Measurements from ENCODE around the gene SLC17A9. TPM values are rescaled to one million over a fixed set of nuclear protein-coding genes. Genes with fewer than 3 reads are reported as not detected.

Gene SLC17A9
- polyA plus RNA-seq, 3 donors, result 0.81 to 31.3 (median 0.82) TPM

DNA sequence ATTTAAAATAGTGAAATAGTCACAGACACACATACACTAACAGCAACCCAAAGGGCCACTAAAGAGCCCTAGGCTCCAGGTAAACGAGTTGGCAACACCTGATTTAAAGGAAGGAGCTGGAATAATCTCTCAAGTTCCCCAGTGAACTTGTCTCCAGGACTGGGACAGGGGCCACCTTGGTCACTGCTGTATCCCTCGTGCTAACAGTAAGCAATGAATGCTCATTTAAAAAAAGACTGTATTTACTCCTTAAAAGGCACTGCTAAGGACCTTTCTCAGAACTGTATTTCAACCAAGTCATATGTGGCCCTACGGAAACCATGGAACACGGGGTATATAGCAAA lies 27.5 kb upstream of the SLC17A9 start:
- Histone ChIP-seq H3K36me3 (replicated peaks in 1 of 2; ENCODE audit: control insufficient read depth in 1 of 2, insufficient read depth in 2 of 2, low read length in 2 of 2) (no peaks in the 10 kb centered on the region), H3K4me2 (replicated peaks; ENCODE audit: extremely low read depth, low read length, poor library complexity, severe bottlenecking) (peak overlapping the region; percentile 90), H3K79me2 (ENCODE audit: insufficient read depth, low read length) (peaks cover 99% of the 10 kb centered on the region), H3K9me3 (replicated peaks in 1 of 2; ENCODE audit: control insufficient read depth in 1 of 2, insufficient read depth in 1 of 2, low read length in 2 of 2) (no peaks in the 10 kb centered on the region), H3K4me1 (ENCODE audit: control insufficient read depth in 1 of 2, insufficient read depth in 2 of 2, low read length in 2 of 2) (peaks cover 54 to 74% of the 10 kb centered on the region in 2 donors), H2AFZ (ENCODE audit: insufficient read depth, low read depth, low read length, poor library complexity, severe bottlenecking) (no peak overlapping the region), H3K27ac (ENCODE audit: low read depth in 1 of 2, low read length in 2 of 2) (peak overlapping the region; percentile 94 to 97), H3K4me3 (replicated peaks in 1 of 3; ENCODE audit: low read depth in 2 of 3, low read length in 3 of 3) (peak overlapping the region; percentile 84 to 91 (median 88)), H3K27me3 (ENCODE audit: control insufficient read depth in 2 of 2, insufficient read depth in 2 of 2, low read length in 2 of 2) (no peaks in the 10 kb centered on the region), H4K20me1 (ENCODE audit: insufficient read depth, low read length) (peaks cover 75% of the 10 kb centered on the region), H3K9ac (ENCODE audit: insufficient read depth, low read length, poor library complexity, severe bottlenecking) (peak overlapping the region; percentile 96)
- Mint-ChIP-seq H3K27ac (peak overlapping the region; percentile 91 to 96 (median 95)), H3K9me3 (peaks cover 0 to 2% (median 0%) of the 10 kb centered on the region in 7 donors), H3K4me1 (peaks cover 61% of the 10 kb centered on the region), H3K4me3 (peak overlapping the region; percentile 96 to 97), H3K36me3 (no peaks in the 10 kb centered on the region), H3K27me3 (ENCODE audit: low read depth in 3 of 3) (no peaks in the 10 kb centered on the region)
- intact Hi-C loops (cut with micrococcal nuclease), result loop anchor here (2.0 to 10.0 kb wide), 2 partner anchors 14 to 130 kb away; partner anchors contain the start of genes GID8 (in 1 of the 2) and MRGBP (in 1 of the 2)
- TF ChIP-seq CTCF (IDR thresholded peaks at IDR 0.05), result no peak
- 0% methylated on average over 1 of the region's 4 CpGs for WGBS (ENCODE audit: insufficient coverage)
- no peak for DNase-seq

DNA sequence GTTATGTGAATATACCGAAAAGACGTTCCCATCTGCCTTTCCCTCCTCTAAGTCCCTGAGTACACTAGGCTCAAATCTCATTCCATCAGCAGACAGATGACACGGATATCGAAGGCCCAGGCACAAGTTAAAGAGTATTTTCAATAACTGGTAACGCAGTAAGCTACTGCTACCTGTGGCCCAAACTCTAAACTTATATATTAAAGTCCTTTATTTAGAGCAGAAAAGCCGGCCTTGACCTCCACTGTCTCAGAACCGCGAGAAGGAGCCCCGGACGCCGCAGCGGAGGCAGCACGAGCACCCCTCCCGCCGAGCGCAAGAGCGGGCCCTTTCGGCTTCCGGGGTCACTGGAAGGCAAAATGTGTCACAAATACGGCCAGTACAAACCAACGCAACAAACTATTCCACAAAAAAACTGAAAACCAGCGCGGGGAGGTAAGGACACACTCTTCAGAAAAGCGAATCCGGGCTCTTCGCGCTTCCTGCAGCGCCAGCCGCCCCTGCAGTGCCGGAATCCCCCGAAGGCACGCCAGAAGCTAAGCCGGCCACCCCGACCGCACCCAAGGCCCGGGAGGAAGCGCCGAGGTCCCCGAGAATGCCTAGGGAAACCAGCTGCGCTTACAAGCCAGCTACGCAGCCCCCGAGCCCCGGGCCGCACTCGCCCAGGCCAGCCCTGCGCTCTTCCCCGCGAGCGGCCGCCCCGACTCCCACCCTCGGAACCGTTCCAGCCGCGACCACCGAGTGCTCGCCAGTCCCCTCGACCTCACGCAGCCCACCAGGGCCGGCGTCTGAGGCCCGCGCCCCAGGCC lies 26.9 kb upstream of the SLC17A9 start:
- TF ChIP-seq CTCF (IDR thresholded peaks at IDR 0.05), result no peak
- intact Hi-C loops (cut with micrococcal nuclease), result loop anchor here (2.0 to 10.0 kb wide), 2 partner anchors 13 to 131 kb away; partner anchors contain the start of genes GID8 (in 1 of the 2) and MRGBP (in 1 of the 2)

More for the DNA sequence above, 26.9 kb upstream of the SLC17A9 start:
- Histone ChIP-seq H3K36me3 (replicated peaks in 1 of 2; ENCODE audit: control insufficient read depth in 1 of 2, insufficient read depth in 2 of 2, low read length in 2 of 2) (no peaks in the 10 kb centered on the region), H3K79me2 (ENCODE audit: insufficient read depth, low read length) (peaks cover 99% of the 10 kb centered on the region), H3K9me3 (replicated peaks in 1 of 2; ENCODE audit: control insufficient read depth in 1 of 2, insufficient read depth in 1 of 2, low read length in 2 of 2) (no peaks in the 10 kb centered on the region), H3K4me2 (replicated peaks; ENCODE audit: extremely low read depth, low read length, poor library complexity, severe bottlenecking) (peak overlapping the region; percentile 90), H4K20me1 (ENCODE audit: insufficient read depth, low read length) (peaks cover 75% of the 10 kb centered on the region), H2AFZ (ENCODE audit: insufficient read depth, low read depth, low read length, poor library complexity, severe bottlenecking) (peak overlapping the region; percentile 80), H3K27me3 (ENCODE audit: control insufficient read depth in 2 of 2, insufficient read depth in 2 of 2, low read length in 2 of 2) (no peaks in the 10 kb centered on the region), H3K4me1 (ENCODE audit: control insufficient read depth in 1 of 2, insufficient read depth in 2 of 2, low read length in 2 of 2) (peaks cover 51 to 69% of the 10 kb centered on the region in 2 donors), H3K27ac (ENCODE audit: low read depth in 1 of 2, low read length in 2 of 2) (peak overlapping the region; percentile 94 to 97), H3K9ac (ENCODE audit: insufficient read depth, low read length, poor library complexity, severe bottlenecking) (peak overlapping the region; percentile 96), H3K4me3 (replicated peaks in 1 of 3; ENCODE audit: low read depth in 2 of 3, low read length in 3 of 3) (peak overlapping the region; percentile 84 to 91 (median 88))
- Mint-ChIP-seq H3K27me3 (ENCODE audit: low read depth in 3 of 3) (no peaks in the 10 kb centered on the region), H3K4me3 (peak overlapping the region; percentile 96 to 97), H3K9me3 (peaks cover 0 to 2% (median 0%) of the 10 kb centered on the region in 7 donors), H3K36me3 (no peaks in the 10 kb centered on the region), H3K4me1 (peaks cover 59% of the 10 kb centered on the region), H3K27ac (peak overlapping the region; percentile 91 to 96 (median 95))
- DNase-seq, result peak in 2 of 3 donors; percentile 30 to 52
- under 1% methylated on average over 56 of the region's 63 CpGs for WGBS (ENCODE audit: insufficient coverage)
